Activated T-cell treated with anti-CD3 and anti-CD28 coated beads for 24 hours (primary cell): ENCODE results near the gene PLEKHG4B.
"Not testable (repeated sequence)": the region's sequence is repeated elsewhere in the genome, so short reads cannot be mapped to it uniquely, and the experiment has no call there.

ENCODE experiments used
- DNase-seq: peaks from one replicate; pipeline ENCODE4 v3.0.0-alpha.2; 2020; ENCODE audit warnings: low read depth

The PLEKHG4B gene

GRCh38 chr5:91556-92263, at the start of gene PLEKHG4B:
PLEKHG4B (plus strand) TSS chr5:92168; CDS start chr5:92232, 64 bp downstream.
- no peak for DNase-seq

- no peak for DNase-seq
Observed at GRCh38 chr5:42250-42649, 49.7 kb upstream of the PLEKHG4B start.

- no peak for DNase-seq
Observed at GRCh38 chr5:48192-48591, 43.8 kb upstream of the PLEKHG4B start.

- DNase-seq, result not testable (repeated sequence)
Observed at GRCh38 chr5:49530-49929, 42.4 kb upstream of the PLEKHG4B start.

GRCh38 chr5:49953-50544, 41.9 kb upstream of the PLEKHG4B start:
- DNase-seq, result no peak

GRCh38 chr5:50724-51499, 41.1 kb upstream of the PLEKHG4B start:
- no peak for DNase-seq

- DNase-seq, result no peak
Observed at GRCh38 chr5:51500-51823, 40.5 kb upstream of the PLEKHG4B start.

GRCh38 chr5:53381-54174, 38.4 kb upstream of the PLEKHG4B start:
- DNase-seq, result peak; percentile 20

GRCh38 chr5:54175-54730, 37.7 kb upstream of the PLEKHG4B start:
- no peak for DNase-seq

GRCh38 chr5:54876-55569, 36.9 kb upstream of the PLEKHG4B start:
- DNase-seq, result no peak

GRCh38 chr5:56561-57290, 35.2 kb upstream of the PLEKHG4B start:
- DNase-seq, result no peak

GRCh38 chr5:60250-60649, 31.7 kb upstream of the PLEKHG4B start:
- DNase-seq, result not testable (repeated sequence)

- DNase-seq, result no peak
Observed at GRCh38 chr5:70440-70839, 21.5 kb upstream of the PLEKHG4B start.

GRCh38 chr5:72316-73180, 19.4 kb upstream of the PLEKHG4B start:
- not testable (repeated sequence) for DNase-seq

- not testable (repeated sequence) for DNase-seq
Observed at GRCh38 chr5:73181-73447, 18.9 kb upstream of the PLEKHG4B start.

GRCh38 chr5:73768-74502, 18.0 kb upstream of the PLEKHG4B start:
- no peak for DNase-seq

- no peak for DNase-seq
Observed at GRCh38 chr5:74503-75109, 17.4 kb upstream of the PLEKHG4B start.

GRCh38 chr5:75331-76320, 16.3 kb upstream of the PLEKHG4B start:
- no peak for DNase-seq
